Left ventricle myocardium inferior (tissue), 1 donor: ENCODE results near the gene ATXN7L1. TPM values are rescaled to one million over a fixed set of nuclear protein-coding genes. Genes with fewer than 3 reads are reported as not detected.

ENCODE experiments used
- DNase-seq: peaks from one replicate; pipeline ENCODE4 v3.0.0-alpha.2; 2020
- H3K27ac ChIP-seq: fragments of 200-600 bp; replicated peaks from 2 replicates; pipeline ENCODE4 v1.8.0; 2021
- H3K27me3 ChIP-seq: fragments of 200-600 bp; 2 replicates; pipeline ENCODE4 v1.8.0; 2021; ENCODE audit warnings: low read depth
- H3K36me3 ChIP-seq: fragments of 200-600 bp; 2 replicates; pipeline ENCODE4 v1.8.0; 2021
- H3K4me1 ChIP-seq: fragments of 200-600 bp; 2 replicates; pipeline ENCODE4 v1.8.0; 2021
- H3K4me3 ChIP-seq: fragments of 200-600 bp; 2 replicates; pipeline ENCODE4 v1.8.0; 2021; ENCODE audit warnings: mild to moderate bottlenecking, moderate library complexity
- H3K9me3 ChIP-seq: fragments of 200-600 bp; replicated peaks from 2 replicates; pipeline ENCODE4 v1.8.0; 2021
- CTCF ChIP-seq: fragments of 200-600 bp; IDR thresholded peaks from 2 replicates; pipeline ENCODE4 v1.8.0; 2021; ENCODE audit warnings: antibody characterized with exemption, mild to moderate bottlenecking, borderline replicate concordance
- intact Hi-C: fragments of 100-400 bp; cut with micrococcal nuclease; formaldehyde crosslinking; loops from one replicate; pipeline ENCODE4 v1.11.0; 2022
- total RNA-seq: library from RNA; stranded (reverse); fragmentation: NEBNext Ultra II Directional; extraction: Animal tissue kit (Norgen Biotek cat#: 25700); gene quantifications from one replicate; pipeline ENCODE4 v1.2.1, GENCODE V29; 2021
- donor health status: DM: no; HTN: yes; CAD: no; lungs with severe emphysema.

ATXN7L1 gene
- total RNA-seq, 1 donor from 2014 or later = 6.2 TPM

GRCh38 chr7:105723572-105723971, 152.8 kb downstream of the ATXN7L1 start:
- no peak for DNase-seq
- peaks cover 16% of the 10 kb centered on the region for H3K4me1 ChIP-seq
- no peak overlapping the region for H3K27ac ChIP-seq
- no peak for TF ChIP-seq CTCF
- H3K9me3 ChIP-seq = no peaks in the 10 kb centered on the region
- no peaks in the 10 kb centered on the region for H3K36me3 ChIP-seq
- intact Hi-C loops = no loop called here
- H3K4me3 ChIP-seq = no peak overlapping the region
- H3K27me3 ChIP-seq = no peaks in the 10 kb centered on the region

DNA sequence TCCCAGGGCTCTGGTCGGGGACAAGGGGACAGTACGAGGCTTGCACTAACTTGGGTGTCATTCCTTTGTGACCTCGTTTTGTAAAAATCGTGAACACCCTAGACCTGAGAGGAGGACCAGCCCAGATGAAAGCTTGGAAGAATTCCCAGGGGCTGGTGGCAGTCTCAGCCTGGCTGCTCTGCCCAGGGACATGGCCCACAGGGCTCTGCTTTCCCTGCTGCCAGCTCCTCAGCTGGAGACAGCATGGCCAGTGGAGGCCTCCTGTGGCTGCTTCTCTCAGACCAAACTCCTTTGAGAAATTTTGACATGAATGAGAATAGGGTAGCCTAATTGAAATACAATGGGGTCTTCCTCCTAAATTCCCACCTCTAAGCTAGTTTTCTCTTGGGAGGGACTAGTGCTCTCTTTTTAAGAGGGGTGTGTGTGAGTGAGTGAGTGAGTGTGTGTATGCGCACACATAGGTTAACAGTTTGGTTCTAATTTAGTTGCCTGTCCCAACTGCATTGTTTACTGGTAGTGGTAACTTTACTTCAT, 154.8 kb downstream of the ATXN7L1 start:
- Histone ChIP-seq H3K27me3 (no peaks in the 10 kb centered on the region), H3K4me3 (no peak overlapping the region), H3K36me3 (no peaks in the 10 kb centered on the region), H3K27ac (no peak overlapping the region), H3K9me3 (no peaks in the 10 kb centered on the region), H3K4me1 (peaks cover 23% of the 10 kb centered on the region)
- no peak for TF ChIP-seq CTCF
- DNase-seq = no peak
- intact Hi-C loops = no loop called here

DNA sequence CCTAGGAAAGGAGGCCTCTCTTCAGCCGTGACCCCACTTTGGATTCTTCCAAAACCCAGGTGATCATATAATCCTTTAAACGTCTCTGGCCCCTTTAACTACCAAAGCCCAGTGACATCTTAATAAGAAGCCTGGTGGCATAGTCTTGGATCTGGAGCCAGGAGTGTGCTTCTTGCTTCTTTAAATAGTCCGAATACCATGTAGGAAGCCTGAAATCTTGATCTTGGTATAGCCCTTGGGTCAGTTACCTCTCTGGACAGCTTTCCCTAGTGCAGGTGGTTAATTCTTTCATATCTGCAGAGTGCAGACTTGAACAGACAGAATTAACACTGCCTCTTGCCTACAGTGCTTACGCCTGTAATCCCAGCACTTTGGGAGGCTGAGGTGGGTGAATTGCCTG, 156.5 kb downstream of the ATXN7L1 start:
- TF ChIP-seq CTCF = no peak
- no peaks in the 10 kb centered on the region for H3K9me3 ChIP-seq
- no peaks in the 10 kb centered on the region for H3K27me3 ChIP-seq
- no peaks in the 10 kb centered on the region for H3K36me3 ChIP-seq
- H3K4me3 ChIP-seq = no peak overlapping the region
- peaks cover 31% of the 10 kb centered on the region for H3K4me1 ChIP-seq
- H3K27ac ChIP-seq = no peak overlapping the region
- DNase-seq = no peak
- intact Hi-C loops = no loop called here

- no peak for TF ChIP-seq CTCF
- intact Hi-C loops = no loop called here
- no peak overlapping the region for H3K27ac ChIP-seq
- no peaks in the 10 kb centered on the region for H3K36me3 ChIP-seq
- no peak overlapping the region for H3K4me3 ChIP-seq
- H3K4me1 ChIP-seq = peaks cover 36% of the 10 kb centered on the region
- no peak for DNase-seq
- H3K27me3 ChIP-seq = no peaks in the 10 kb centered on the region
- no peaks in the 10 kb centered on the region for H3K9me3 ChIP-seq
These were observed 157.0 kb downstream of the ATXN7L1 start for GRCh38 chr7:105719395-105719794.

- intact Hi-C loops = no loop called here
- no peak for TF ChIP-seq CTCF
- no peaks in the 10 kb centered on the region for H3K36me3 ChIP-seq
- H3K27ac ChIP-seq = peak overlapping the region; percentile 18
- peaks cover 45% of the 10 kb centered on the region for H3K4me1 ChIP-seq
- DNase-seq = peak; percentile 26
- H3K9me3 ChIP-seq = no peaks in the 10 kb centered on the region
- no peaks in the 10 kb centered on the region for H3K27me3 ChIP-seq
- H3K4me3 ChIP-seq = no peak overlapping the region
These were observed 157.9 kb downstream of the ATXN7L1 start for GRCh38 chr7:105718511-105718925.
